GM23338 (cell line): ENCODE results near the gene HIF3A. TPM values are rescaled to one million over a fixed set of nuclear protein-coding genes. Genes with fewer than 3 reads are reported as not detected.
A peak's percentile ranks its signal among the peaks of the same experiment; 100 is the strongest.

ENCODE experiments used
- ATAC-seq: fragments of 200-7000 bp; cut with Tn5 transposase; 3 replicates; pipeline ENCODE4 v1.9.1; 2020
- DNase-seq: peaks from one replicate; pipeline ENCODE4 v3.0.0-alpha.2; 2015; ENCODE audit warnings: low spot score
- H2AFZ ChIP-seq: fragments of 200-600 bp; sonication (generic); 2 replicates; pipeline ENCODE4 v1.8.0; 2016; ENCODE audit warnings: antibody characterized with exemption, mild to moderate bottlenecking, moderate library complexity
- H3F3A ChIP-seq: fragments of 200-600 bp; sonication (generic); replicated peaks from 2 replicates; pipeline ENCODE4 v1.8.0; 2017; ENCODE audit warnings: antibody characterized with exemption, mixed run types, low read depth
- H3K27ac ChIP-seq: fragments of 200-600 bp; sonication (generic); 2 replicates; pipeline ENCODE4 v1.6.1; 2016; ENCODE audit warnings: low read depth
- H3K27me3 ChIP-seq: fragments of 200-600 bp; sonication (generic); 2 replicates; pipeline ENCODE4 v1.8.0; 2016; ENCODE audit warnings: mild to moderate bottlenecking, mixed run types, moderate library complexity; ENCODE audit not compliant: insufficient read depth
- H3K36me3 ChIP-seq: fragments of 200-600 bp; sonication (generic); 2 replicates; pipeline ENCODE4 v1.8.0; 2016; ENCODE audit warnings: mild to moderate bottlenecking; ENCODE audit not compliant: insufficient read depth
- H3K4me1 ChIP-seq: fragments of 200-600 bp; sonication (generic); 2 replicates; pipeline ENCODE4 v1.8.0; 2016; ENCODE audit warnings: mild to moderate bottlenecking, moderate library complexity; ENCODE audit not compliant: insufficient read depth
- H3K4me2 ChIP-seq: fragments of 200-600 bp; sonication (generic); 2 replicates; pipeline ENCODE4 v1.7.1; 2017; ENCODE audit warnings: mixed run types
- H3K4me3 ChIP-seq: fragments of 200-600 bp; sonication (generic); 2 replicates; pipeline ENCODE4 v1.6.1; 2016; ENCODE audit warnings: mixed run types
- H3K79me2 ChIP-seq: fragments of 200-600 bp; sonication (generic); replicated peaks from 2 replicates; pipeline ENCODE4 v1.8.0; 2017; ENCODE audit warnings: mild to moderate bottlenecking; ENCODE audit not compliant: insufficient read depth
- H3K9me2 ChIP-seq: fragments of 200-600 bp; sonication (generic); 2 replicates; pipeline ENCODE4 v1.8.0; 2017; ENCODE audit not compliant: insufficient read depth
- H4K20me1 ChIP-seq: fragments of 200-600 bp; sonication (generic); replicated peaks from 2 replicates; pipeline ENCODE4 v1.8.0; 2017; ENCODE audit warnings: mild to moderate bottlenecking; ENCODE audit not compliant: insufficient read depth
- H3K27ac Mint-ChIP-seq: 2 replicates; pipeline ENCODE4 v1.8.0; 2020; ENCODE audit warnings: inconsistent platforms, mild to moderate bottlenecking, moderate library complexity, mixed read lengths
- H3K27me3 Mint-ChIP-seq: 3 replicates; pipeline ENCODE4 v1.8.0; 2022; ENCODE audit warnings: low read depth, mild to moderate bottlenecking, moderate library complexity, mixed read lengths, inconsistent platforms; ENCODE audit not compliant: insufficient read depth, poor library complexity
- H3K36me3 Mint-ChIP-seq: 3 replicates; pipeline ENCODE4 v1.8.0; 2021; ENCODE audit warnings: low read depth, mild to moderate bottlenecking, inconsistent platforms, moderate library complexity, mixed read lengths
- H3K4me1 Mint-ChIP-seq: 3 replicates; pipeline ENCODE4 v1.8.0; 2020; ENCODE audit warnings: mild to moderate bottlenecking, inconsistent platforms, mixed read lengths
- H3K4me3 Mint-ChIP-seq: 3 replicates; pipeline ENCODE4 v1.8.0; 2021; ENCODE audit warnings: moderate library complexity, mild to moderate bottlenecking, inconsistent platforms, mixed read lengths
- H3K9me3 Mint-ChIP-seq: 3 replicates; pipeline ENCODE4 v1.8.0; 2020; ENCODE audit warnings: moderate library complexity, mild to moderate bottlenecking, inconsistent platforms, mixed read lengths
- CREB1 ChIP-seq: fragments of 250-450 bp; sonication (Bioruptor Pico); IDR thresholded peaks from 2 replicates; pipeline ENCODE4 v1.5.0; 2020; ENCODE audit warnings: low read depth, mild to moderate bottlenecking, moderate library complexity
- EZH2 ChIP-seq: fragments of 200-600 bp; sonication (generic); IDR thresholded peaks from one replicate; pipeline ENCODE4 v1.8.0; 2017; ENCODE audit warnings: antibody characterized with exemption, mild to moderate bottlenecking, low read depth; ENCODE audit not compliant: unreplicated experiment
- EZH2phosphoT487 ChIP-seq: fragments of 200-600 bp; sonication (generic); IDR thresholded peaks from one replicate; pipeline ENCODE4 v1.8.1; 2018; ENCODE audit warnings: antibody characterized with exemption; ENCODE audit not compliant: unreplicated experiment
- JUNB ChIP-seq: IDR thresholded peaks from one replicate; pipeline ENCODE4 v1.6.1; 2016; ENCODE audit warnings: antibody characterized with exemption; ENCODE audit not compliant: unreplicated experiment
- NANOG ChIP-seq: IDR thresholded peaks from 2 replicates; pipeline ENCODE4 v1.6.1; 2016; ENCODE audit warnings: antibody characterized with exemption, borderline replicate concordance
- POLR2AphosphoS5 ChIP-seq: IDR thresholded peaks from 2 replicates; pipeline ENCODE4 v1.6.1; 2016; ENCODE audit warnings: antibody characterized with exemption, low read depth
- STAT1 ChIP-seq: IDR thresholded peaks from one replicate; pipeline ENCODE4 v1.6.1; 2016; ENCODE audit warnings: antibody characterized with exemption; ENCODE audit not compliant: unreplicated experiment
- ZNF114 ChIP-seq: fragments of 250-450 bp; sonication (Bioruptor Pico); IDR thresholded peaks from 2 replicates; pipeline ENCODE4 v1.5.0; 2020; ENCODE audit warnings: mild to moderate bottlenecking, moderate library complexity
- ZNF331 ChIP-seq: fragments of 250-450 bp; sonication (Bioruptor Pico); IDR thresholded peaks from 2 replicates; pipeline ENCODE4 v1.5.0; 2020; ENCODE audit warnings: low read depth, mild to moderate bottlenecking, moderate library complexity
- polyA plus RNA-seq: library from polyadenylated mRNA; unstranded; fragments of >200 nt; fragmentation: Nextera tagmentation; extraction: Ambion mirVana; gene quantifications from 2 replicates; pipeline ENCODE4 v1.2.1, GENCODE V29; 2016
- total RNA-seq: library from RNA; depleted of rRNA; stranded (reverse); fragments of >200 nt; shearing (Covaris generic); gene quantifications from 2 replicates; pipeline ENCODE4 v1.2.3, GENCODE V29; 2014
- TF ChIP-seq, protein P1 (sequence below): IDR thresholded peaks from 2 replicates; pipeline ENCODE4 v1.6.1; 2016; ENCODE audit warnings: antibody characterized with exemption
- TF ChIP-seq, protein P2 (sequence below): IDR thresholded peaks from one replicate; pipeline ENCODE4 v1.6.1; 2018; ENCODE audit warnings: antibody characterized with exemption; ENCODE audit not compliant: unreplicated experiment
- TF ChIP-seq, protein P3 (sequence below), 2 experiments: fragments of 200-600 bp in 1 of 2; sonication (generic) in 1 of 2; conservative IDR thresholded peaks; 2 replicates each; pipeline versions ENCODE4 v1.5.1 to v1.6.1; 2016 to 2017; ENCODE audit warnings: antibody characterized with exemption in 2 of 2, low read depth in 2 of 2, mild to moderate bottlenecking in 2 of 2, moderate library complexity in 1 of 2
- TF ChIP-seq, protein P4 (sequence below): fragments of 250-450 bp; sonication (Bioruptor Pico); IDR thresholded peaks from 2 replicates; pipeline ENCODE4 v1.5.0; 2020; ENCODE audit warnings: mild to moderate bottlenecking, moderate library complexity

The HIF3A gene
- total and polyA plus RNA-seq, 2 experiments from 2014 or later = 20.4 to 70.5 TPM

DNA sequence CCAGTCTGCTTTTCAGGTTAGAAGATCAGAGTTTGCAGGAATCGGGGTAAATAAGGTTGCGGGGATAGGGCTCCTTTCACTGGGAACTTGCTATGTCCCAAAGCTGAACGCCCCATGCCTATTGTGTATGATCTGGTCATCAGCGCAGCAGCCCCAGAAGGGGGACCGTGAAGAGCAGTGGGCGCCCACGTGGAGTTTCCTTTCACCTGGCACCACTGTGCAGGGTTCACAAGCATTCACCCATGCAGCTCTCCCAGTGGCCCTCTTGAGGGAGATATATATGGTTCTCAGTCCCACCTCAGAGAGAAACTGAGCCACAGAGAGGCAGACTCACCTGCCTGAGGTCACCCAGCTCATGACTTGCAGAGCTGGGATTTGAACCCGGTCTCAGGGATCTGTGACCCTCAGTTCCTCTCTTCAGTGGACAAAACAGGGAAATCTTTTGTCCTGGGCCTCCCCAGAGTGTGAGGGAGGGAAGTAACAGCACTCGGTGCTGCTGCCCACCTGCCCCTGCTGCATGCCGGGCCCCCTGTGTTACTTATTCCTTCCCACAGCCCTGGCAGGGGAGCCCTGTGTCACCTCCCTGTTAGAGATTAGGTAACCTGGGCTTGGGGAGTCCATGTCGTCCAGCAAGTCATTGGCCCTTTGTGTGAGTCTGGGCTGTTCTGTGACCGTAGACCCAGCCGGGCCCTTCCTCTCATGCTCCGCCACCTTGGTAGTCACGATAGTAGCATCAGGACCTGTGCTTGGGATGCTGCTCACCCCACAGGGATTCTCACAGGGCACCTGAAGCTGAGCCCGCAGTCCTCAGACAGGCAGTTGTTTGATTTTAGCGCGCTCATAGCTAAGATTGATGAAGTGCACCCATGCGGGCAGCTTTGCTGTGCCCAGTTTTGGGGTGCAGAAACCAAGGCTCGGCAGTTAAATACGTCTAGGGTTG lies 78.0 kb downstream of the HIF3A start:
- Mint-ChIP-seq H3K36me3 (peaks cover 46% of the 10 kb centered on the region), H3K4me3 (no peak overlapping the region), H3K27ac (peak overlapping the region; percentile 98), H3K4me1 (peaks cover 47% of the 10 kb centered on the region), H3K27me3 (peaks cover 11% of the 10 kb centered on the region), H3K9me3 (no peaks in the 10 kb centered on the region)
- no peaks in the 10 kb centered on the region for H3K9me2 ChIP-seq
- no peak overlapping the region for H3K4me2 ChIP-seq
- H3K36me3 ChIP-seq = peaks cover 5% of the 10 kb centered on the region; the same call in 1 of the 2 replicates
- peaks cover 27% of the 10 kb centered on the region for H3K4me1 ChIP-seq
- TF ChIP-seq POLR2AphosphoS5 (no peak), ZNF331 (CRISPR knock-in tag) (no peak), JUNB (no peak), EZH2phosphoT487 (no peak), NANOG (no peak), EZH2 (no peak), CREB1 (CRISPR knock-in tag) (no peak), ZNF114 (CRISPR knock-in tag) (no peak), STAT1 (no peak)
- TF ChIP-seq, protein P1, sequence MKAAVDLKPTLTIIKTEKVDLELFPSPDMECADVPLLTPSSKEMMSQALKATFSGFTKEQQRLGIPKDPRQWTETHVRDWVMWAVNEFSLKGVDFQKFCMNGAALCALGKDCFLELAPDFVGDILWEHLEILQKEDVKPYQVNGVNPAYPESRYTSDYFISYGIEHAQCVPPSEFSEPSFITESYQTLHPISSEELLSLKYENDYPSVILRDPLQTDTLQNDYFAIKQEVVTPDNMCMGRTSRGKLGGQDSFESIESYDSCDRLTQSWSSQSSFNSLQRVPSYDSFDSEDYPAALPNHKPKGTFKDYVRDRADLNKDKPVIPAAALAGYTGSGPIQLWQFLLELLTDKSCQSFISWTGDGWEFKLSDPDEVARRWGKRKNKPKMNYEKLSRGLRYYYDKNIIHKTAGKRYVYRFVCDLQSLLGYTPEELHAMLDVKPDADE = no peak
- TF ChIP-seq, protein P2, sequence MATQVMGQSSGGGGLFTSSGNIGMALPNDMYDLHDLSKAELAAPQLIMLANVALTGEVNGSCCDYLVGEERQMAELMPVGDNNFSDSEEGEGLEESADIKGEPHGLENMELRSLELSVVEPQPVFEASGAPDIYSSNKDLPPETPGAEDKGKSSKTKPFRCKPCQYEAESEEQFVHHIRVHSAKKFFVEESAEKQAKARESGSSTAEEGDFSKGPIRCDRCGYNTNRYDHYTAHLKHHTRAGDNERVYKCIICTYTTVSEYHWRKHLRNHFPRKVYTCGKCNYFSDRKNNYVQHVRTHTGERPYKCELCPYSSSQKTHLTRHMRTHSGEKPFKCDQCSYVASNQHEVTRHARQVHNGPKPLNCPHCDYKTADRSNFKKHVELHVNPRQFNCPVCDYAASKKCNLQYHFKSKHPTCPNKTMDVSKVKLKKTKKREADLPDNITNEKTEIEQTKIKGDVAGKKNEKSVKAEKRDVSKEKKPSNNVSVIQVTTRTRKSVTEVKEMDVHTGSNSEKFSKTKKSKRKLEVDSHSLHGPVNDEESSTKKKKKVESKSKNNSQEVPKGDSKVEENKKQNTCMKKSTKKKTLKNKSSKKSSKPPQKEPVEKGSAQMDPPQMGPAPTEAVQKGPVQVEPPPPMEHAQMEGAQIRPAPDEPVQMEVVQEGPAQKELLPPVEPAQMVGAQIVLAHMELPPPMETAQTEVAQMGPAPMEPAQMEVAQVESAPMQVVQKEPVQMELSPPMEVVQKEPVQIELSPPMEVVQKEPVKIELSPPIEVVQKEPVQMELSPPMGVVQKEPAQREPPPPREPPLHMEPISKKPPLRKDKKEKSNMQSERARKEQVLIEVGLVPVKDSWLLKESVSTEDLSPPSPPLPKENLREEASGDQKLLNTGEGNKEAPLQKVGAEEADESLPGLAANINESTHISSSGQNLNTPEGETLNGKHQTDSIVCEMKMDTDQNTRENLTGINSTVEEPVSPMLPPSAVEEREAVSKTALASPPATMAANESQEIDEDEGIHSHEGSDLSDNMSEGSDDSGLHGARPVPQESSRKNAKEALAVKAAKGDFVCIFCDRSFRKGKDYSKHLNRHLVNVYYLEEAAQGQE = no peak
- TF ChIP-seq, protein P3, sequence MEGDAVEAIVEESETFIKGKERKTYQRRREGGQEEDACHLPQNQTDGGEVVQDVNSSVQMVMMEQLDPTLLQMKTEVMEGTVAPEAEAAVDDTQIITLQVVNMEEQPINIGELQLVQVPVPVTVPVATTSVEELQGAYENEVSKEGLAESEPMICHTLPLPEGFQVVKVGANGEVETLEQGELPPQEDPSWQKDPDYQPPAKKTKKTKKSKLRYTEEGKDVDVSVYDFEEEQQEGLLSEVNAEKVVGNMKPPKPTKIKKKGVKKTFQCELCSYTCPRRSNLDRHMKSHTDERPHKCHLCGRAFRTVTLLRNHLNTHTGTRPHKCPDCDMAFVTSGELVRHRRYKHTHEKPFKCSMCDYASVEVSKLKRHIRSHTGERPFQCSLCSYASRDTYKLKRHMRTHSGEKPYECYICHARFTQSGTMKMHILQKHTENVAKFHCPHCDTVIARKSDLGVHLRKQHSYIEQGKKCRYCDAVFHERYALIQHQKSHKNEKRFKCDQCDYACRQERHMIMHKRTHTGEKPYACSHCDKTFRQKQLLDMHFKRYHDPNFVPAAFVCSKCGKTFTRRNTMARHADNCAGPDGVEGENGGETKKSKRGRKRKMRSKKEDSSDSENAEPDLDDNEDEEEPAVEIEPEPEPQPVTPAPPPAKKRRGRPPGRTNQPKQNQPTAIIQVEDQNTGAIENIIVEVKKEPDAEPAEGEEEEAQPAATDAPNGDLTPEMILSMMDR (conservative IDR thresholded peaks at IDR 0.05; ENCODE audit: low read depth in 2 of 2) = no peak
- TF ChIP-seq, protein P4, sequence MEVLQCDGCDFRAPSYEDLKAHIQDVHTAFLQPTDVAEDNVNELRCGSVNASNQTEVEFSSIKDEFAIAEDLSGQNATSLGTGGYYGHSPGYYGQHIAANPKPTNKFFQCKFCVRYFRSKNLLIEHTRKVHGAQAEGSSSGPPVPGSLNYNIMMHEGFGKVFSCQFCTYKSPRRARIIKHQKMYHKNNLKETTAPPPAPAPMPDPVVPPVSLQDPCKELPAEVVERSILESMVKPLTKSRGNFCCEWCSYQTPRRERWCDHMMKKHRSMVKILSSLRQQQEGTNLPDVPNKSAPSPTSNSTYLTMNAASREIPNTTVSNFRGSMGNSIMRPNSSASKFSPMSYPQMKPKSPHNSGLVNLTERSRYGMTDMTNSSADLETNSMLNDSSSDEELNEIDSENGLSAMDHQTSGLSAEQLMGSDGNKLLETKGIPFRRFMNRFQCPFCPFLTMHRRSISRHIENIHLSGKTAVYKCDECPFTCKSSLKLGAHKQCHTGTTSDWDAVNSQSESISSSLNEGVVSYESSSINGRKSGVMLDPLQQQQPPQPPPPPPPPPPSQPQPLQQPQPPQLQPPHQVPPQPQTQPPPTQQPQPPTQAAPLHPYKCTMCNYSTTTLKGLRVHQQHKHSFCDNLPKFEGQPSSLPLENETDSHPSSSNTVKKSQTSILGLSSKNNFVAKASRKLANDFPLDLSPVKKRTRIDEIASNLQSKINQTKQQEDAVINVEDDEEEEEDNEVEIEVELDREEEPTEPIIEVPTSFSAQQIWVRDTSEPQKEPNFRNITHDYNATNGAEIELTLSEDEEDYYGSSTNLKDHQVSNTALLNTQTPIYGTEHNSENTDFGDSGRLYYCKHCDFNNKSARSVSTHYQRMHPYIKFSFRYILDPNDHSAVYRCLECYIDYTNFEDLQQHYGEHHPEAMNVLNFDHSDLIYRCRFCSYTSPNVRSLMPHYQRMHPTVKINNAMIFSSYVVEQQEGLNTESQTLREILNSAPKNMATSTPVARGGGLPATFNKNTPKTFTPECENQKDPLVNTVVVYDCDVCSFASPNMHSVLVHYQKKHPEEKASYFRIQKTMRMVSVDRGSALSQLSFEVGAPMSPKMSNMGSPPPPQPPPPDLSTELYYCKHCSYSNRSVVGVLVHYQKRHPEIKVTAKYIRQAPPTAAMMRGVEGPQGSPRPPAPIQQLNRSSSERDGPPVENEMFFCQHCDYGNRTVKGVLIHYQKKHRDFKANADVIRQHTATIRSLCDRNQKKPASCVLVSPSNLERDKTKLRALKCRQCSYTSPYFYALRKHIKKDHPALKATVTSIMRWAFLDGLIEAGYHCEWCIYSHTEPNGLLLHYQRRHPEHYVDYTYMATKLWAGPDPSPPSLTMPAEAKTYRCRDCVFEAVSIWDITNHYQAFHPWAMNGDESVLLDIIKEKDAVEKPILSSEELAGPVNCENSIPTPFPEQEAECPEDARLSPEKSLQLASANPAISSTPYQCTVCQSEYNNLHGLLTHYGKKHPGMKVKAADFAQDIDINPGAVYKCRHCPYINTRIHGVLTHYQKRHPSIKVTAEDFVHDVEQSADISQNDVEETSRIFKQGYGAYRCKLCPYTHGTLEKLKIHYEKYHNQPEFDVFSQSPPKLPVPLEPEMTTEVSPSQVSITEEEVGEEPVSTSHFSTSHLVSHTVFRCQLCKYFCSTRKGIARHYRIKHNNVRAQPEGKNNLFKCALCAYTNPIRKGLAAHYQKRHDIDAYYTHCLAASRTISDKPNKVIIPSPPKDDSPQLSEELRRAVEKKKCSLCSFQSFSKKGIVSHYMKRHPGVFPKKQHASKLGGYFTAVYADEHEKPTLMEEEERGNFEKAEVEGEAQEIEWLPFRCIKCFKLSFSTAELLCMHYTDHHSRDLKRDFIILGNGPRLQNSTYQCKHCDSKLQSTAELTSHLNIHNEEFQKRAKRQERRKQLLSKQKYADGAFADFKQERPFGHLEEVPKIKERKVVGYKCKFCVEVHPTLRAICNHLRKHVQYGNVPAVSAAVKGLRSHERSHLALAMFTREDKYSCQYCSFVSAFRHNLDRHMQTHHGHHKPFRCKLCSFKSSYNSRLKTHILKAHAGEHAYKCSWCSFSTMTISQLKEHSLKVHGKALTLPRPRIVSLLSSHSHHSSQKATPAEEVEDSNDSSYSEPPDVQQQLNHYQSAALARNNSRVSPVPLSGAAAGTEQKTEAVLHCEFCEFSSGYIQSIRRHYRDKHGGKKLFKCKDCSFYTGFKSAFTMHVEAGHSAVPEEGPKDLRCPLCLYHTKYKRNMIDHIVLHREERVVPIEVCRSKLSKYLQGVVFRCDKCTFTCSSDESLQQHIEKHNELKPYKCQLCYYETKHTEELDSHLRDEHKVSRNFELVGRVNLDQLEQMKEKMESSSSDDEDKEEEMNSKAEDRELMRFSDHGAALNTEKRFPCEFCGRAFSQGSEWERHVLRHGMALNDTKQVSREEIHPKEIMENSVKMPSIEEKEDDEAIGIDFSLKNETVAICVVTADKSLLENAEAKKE (CRISPR knock-in tag) = no peak
- DNase-seq = no peak
- no peak overlapping the region for H2AFZ ChIP-seq
- H3K27me3 ChIP-seq = no peaks in the 10 kb centered on the region
- ATAC-seq = no peak
- H4K20me1 ChIP-seq = peaks cover 5% of the 10 kb centered on the region
- H3F3A ChIP-seq = peaks cover 11% of the 10 kb centered on the region
- no peak overlapping the region; the same call in 1 of the 2 replicates for H3K4me3 ChIP-seq
- H3K27ac ChIP-seq = peak overlapping the region; percentile 99
- peaks cover 63% of the 10 kb centered on the region for H3K79me2 ChIP-seq
